Keratinocyte (primary cell): ENCODE measurements around the gene SIGLEC8. TPM values are rescaled to one million over a fixed set of nuclear protein-coding genes. Genes with fewer than 3 reads are reported as not detected.

Experiments used
- DNase-seq: peaks from one replicate; pipeline ENCODE4 v3.0.0-alpha.2; 2011; ENCODE audit warnings: low read depth, missing footprints, low spot score
- FAIRE-seq: peaks from 2 replicates; lab custom pipeline; 2011; peaks lifted over from hg19 to GRCh38; lab: Jason Lieb, UNC
- H2AFZ ChIP-seq: 2 replicates; pipeline ENCODE4 v1.6.0; 2012; ENCODE audit warnings: low read length, control low read depth, inconsistent platforms; ENCODE audit not compliant: control insufficient read depth
- H3K27ac ChIP-seq: 2 replicates; pipeline ENCODE4 v1.5.1; 2011; ENCODE audit warnings: low read length; ENCODE audit not compliant: control insufficient read depth, insufficient read depth
- H3K27me3 ChIP-seq: 3 replicates; pipeline ENCODE4 v1.6.0; 2011; ENCODE audit warnings: low read length; ENCODE audit not compliant: control insufficient read depth, insufficient read depth; ENCODE audit errors: extremely low read depth
- H3K36me3 ChIP-seq, 2 experiments: 2 replicates in 1 of 2; 3 replicates in 1 of 2; pipeline ENCODE4 v1.5.1; 2011; ENCODE audit warnings: low read length in 2 of 2, mild to moderate bottlenecking in 1 of 2; ENCODE audit not compliant: control insufficient read depth in 2 of 2, insufficient read depth in 2 of 2; ENCODE audit errors: extremely low read depth in 1 of 2
- H3K4me1 ChIP-seq: 3 replicates; pipeline ENCODE4 v1.5.1; 2011; ENCODE audit warnings: low read length; ENCODE audit not compliant: control insufficient read depth, insufficient read depth; ENCODE audit errors: extremely low read depth
- H3K4me2 ChIP-seq: 3 replicates; pipeline ENCODE4 v1.6.0; 2011; ENCODE audit warnings: low read depth, low read length; ENCODE audit not compliant: control insufficient read depth, insufficient read depth; ENCODE audit errors: extremely low read depth
- H3K4me3 ChIP-seq, 3 experiments: fragments of 200-600 bp in 1 of 3; sonication (generic) in 1 of 3; 2 replicates in 2 of 3; 3 replicates in 1 of 3; pipeline ENCODE4 v1.5.1; 2011 to 2016; ENCODE audit warnings: low read length in 3 of 3, mild to moderate bottlenecking in 3 of 3, control low read depth in 2 of 3, inconsistent platforms in 1 of 3, low read depth in 1 of 3, mixed read lengths in 1 of 3, mixed run types in 1 of 3, moderate library complexity in 1 of 3; ENCODE audit not compliant: control insufficient read depth in 2 of 3, insufficient read depth in 2 of 3; ENCODE audit errors: extremely low read depth in 1 of 3
- H3K79me2 ChIP-seq: 2 replicates; pipeline ENCODE4 v1.6.0; 2012; ENCODE audit warnings: low read length; ENCODE audit not compliant: control insufficient read depth, insufficient read depth
- H3K9ac ChIP-seq: 3 replicates; pipeline ENCODE4 v1.6.0; 2011; ENCODE audit warnings: low read length; ENCODE audit not compliant: control insufficient read depth, insufficient read depth; ENCODE audit errors: extremely low read depth
- H3K9me1 ChIP-seq: 3 replicates; pipeline ENCODE4 v1.6.0; 2011; ENCODE audit warnings: low read length; ENCODE audit not compliant: control insufficient read depth, insufficient read depth; ENCODE audit errors: extremely low read depth
- H3K9me3 ChIP-seq: 2 replicates; pipeline ENCODE4 v1.5.1; 2012; ENCODE audit warnings: low read depth, low read length; ENCODE audit not compliant: control insufficient read depth
- H4K20me1 ChIP-seq: 3 replicates; pipeline ENCODE4 v1.6.0; 2011; ENCODE audit warnings: low read length; ENCODE audit not compliant: control insufficient read depth, insufficient read depth; ENCODE audit errors: extremely low read depth
- CTCF ChIP-seq, 3 experiments: IDR thresholded peaks in 1 of 3; conservative IDR thresholded peaks in 1 of 3; optimal IDR thresholded peaks in 1 of 3; 2 replicates in 2 of 3; 3 replicates in 1 of 3; pipeline versions ENCODE3 to v1.5.1; 2011; ENCODE audit warnings: low read length in 3 of 3, mild to moderate bottlenecking in 3 of 3, moderate library complexity in 2 of 3, control low read depth in 1 of 3, inconsistent platforms in 1 of 3; ENCODE audit not compliant: insufficient read depth in 2 of 3; ENCODE audit errors: extremely low read depth in 1 of 3
- EZH2 ChIP-seq: IDR thresholded peaks from one replicate; pipeline ENCODE4 v1.6.1; 2012; ENCODE audit warnings: inconsistent platforms, mild to moderate bottlenecking, low read length, moderate library complexity
- dilution Hi-C: fragments of 300-500 bp; cut with MboI; formaldehyde crosslinking; loops from one replicate; pipeline ENCODE4 v1.7.0; 2020; ENCODE audit warnings: low sequenced_read_pairs; ENCODE audit not compliant: extremely low pct_ligation_motif_present
- polyA plus RNA-seq, 5 experiments: library from polyadenylated mRNA; depleted of rRNA in 3 of 5; stranded (reverse) in 3 of 5; stranded (forward) in 1 of 5; unstranded in 1 of 5; fragments of >200 nt; gene quantifications; 1 replicate in 1 of 5; 2 replicates in 3 of 5; 3 replicates in 1 of 5; pipeline versions ENCODE4 v1.2.1 to v1.2.3, GENCODE V29; 2011 to 2012; ENCODE audit warnings: missing spikeins in 2 of 5, low read depth in 1 of 5, low replicate concordance in 1 of 5

Gene SIGLEC8
- polyA plus RNA-seq, 1 donor (not counting 4 experiments of a cell fraction or from before 2014, with no cell fraction given): not detected

- Histone ChIP-seq H3K9me1 (no peaks in the 10 kb centered on the region), H3K36me3 (no peaks in the 10 kb centered on the region), H3K4me3 (no peak overlapping the region), H3K4me1 (no peaks in the 10 kb centered on the region), H3K27me3 (no peaks in the 10 kb centered on the region), H4K20me1 (no peaks in the 10 kb centered on the region), H3K27ac (no peak overlapping the region), H3K79me2 (no peaks in the 10 kb centered on the region), H3K9ac (no peak overlapping the region), H3K4me2 (no peak overlapping the region), H2AFZ (no peak overlapping the region), H3K9me3 (peaks cover 1% of the 10 kb centered on the region)
- TF ChIP-seq CTCF (optimal IDR thresholded peaks at IDR 0.05 in 1 of 3, IDR thresholded peaks at IDR 0.05 in 1 of 3, conservative IDR thresholded peaks at IDR 0.05 in 1 of 3; ENCODE audit: extremely low read depth in 1 of 3, insufficient read depth in 2 of 3, low read length in 3 of 3) (no peak), EZH2 (no peak)
- dilution Hi-C loops: no loop called here
- DNase-seq: no peak
- FAIRE-seq: no peak
Observed at GRCh38 chr19:51503896-51504295, 45.6 kb upstream of the SIGLEC8 start.

GRCh38 chr19:51503286-51503817 lies 45.1 kb upstream of the SIGLEC8 start:
- no peak overlapping the region for H3K4me2 ChIP-seq
- no peak overlapping the region for H2AFZ ChIP-seq
- H3K27me3 ChIP-seq: no peaks in the 10 kb centered on the region
- no peak overlapping the region for H3K27ac ChIP-seq
- no peak overlapping the region for H3K9ac ChIP-seq
- H3K4me3 ChIP-seq: no peak overlapping the region
- dilution Hi-C loops: no loop called here
- H3K79me2 ChIP-seq: no peaks in the 10 kb centered on the region
- no peaks in the 10 kb centered on the region for H4K20me1 ChIP-seq
- H3K9me1 ChIP-seq: no peaks in the 10 kb centered on the region
- FAIRE-seq (no peak), DNase-seq (no peak)
- no peak for TF ChIP-seq EZH2
- no peak for TF ChIP-seq CTCF (optimal IDR thresholded peaks at IDR 0.05 in 1 of 3, IDR thresholded peaks at IDR 0.05 in 1 of 3, conservative IDR thresholded peaks at IDR 0.05 in 1 of 3; ENCODE audit: extremely low read depth in 1 of 3, insufficient read depth in 2 of 3, low read length in 3 of 3)
- peaks cover 1% of the 10 kb centered on the region for H3K9me3 ChIP-seq
- no peaks in the 10 kb centered on the region for H3K4me1 ChIP-seq
- H3K36me3 ChIP-seq: no peaks in the 10 kb centered on the region
